GM23338 (cell line): ENCODE measurements around the gene ARMC9. TPM values are rescaled to one million over a fixed set of nuclear protein-coding genes. Genes with fewer than 3 reads are reported as not detected.

Experiments used
- ATAC-seq: fragments of 200-7000 bp; cut with Tn5 transposase; 3 replicates; pipeline ENCODE4 v1.9.1; 2020
- DNase-seq: peaks from one replicate; pipeline ENCODE4 v3.0.0-alpha.2; 2015; ENCODE audit warnings: low spot score
- H2AFZ ChIP-seq: fragments of 200-600 bp; sonication (generic); 2 replicates; pipeline ENCODE4 v1.8.0; 2016; ENCODE audit warnings: antibody characterized with exemption, mild to moderate bottlenecking, moderate library complexity
- H3F3A ChIP-seq: fragments of 200-600 bp; sonication (generic); replicated peaks from 2 replicates; pipeline ENCODE4 v1.8.0; 2017; ENCODE audit warnings: antibody characterized with exemption, mixed run types, low read depth
- H3K27ac ChIP-seq: fragments of 200-600 bp; sonication (generic); 2 replicates; pipeline ENCODE4 v1.6.1; 2016; ENCODE audit warnings: low read depth
- H3K27me3 ChIP-seq: fragments of 200-600 bp; sonication (generic); 2 replicates; pipeline ENCODE4 v1.8.0; 2016; ENCODE audit warnings: mild to moderate bottlenecking, mixed run types, moderate library complexity; ENCODE audit not compliant: insufficient read depth
- H3K36me3 ChIP-seq: fragments of 200-600 bp; sonication (generic); 2 replicates; pipeline ENCODE4 v1.8.0; 2016; ENCODE audit warnings: mild to moderate bottlenecking; ENCODE audit not compliant: insufficient read depth
- H3K4me1 ChIP-seq: fragments of 200-600 bp; sonication (generic); 2 replicates; pipeline ENCODE4 v1.8.0; 2016; ENCODE audit warnings: mild to moderate bottlenecking, moderate library complexity; ENCODE audit not compliant: insufficient read depth
- H3K4me2 ChIP-seq: fragments of 200-600 bp; sonication (generic); 2 replicates; pipeline ENCODE4 v1.7.1; 2017; ENCODE audit warnings: mixed run types
- H3K4me3 ChIP-seq: fragments of 200-600 bp; sonication (generic); 2 replicates; pipeline ENCODE4 v1.6.1; 2016; ENCODE audit warnings: mixed run types
- H3K79me2 ChIP-seq: fragments of 200-600 bp; sonication (generic); replicated peaks from 2 replicates; pipeline ENCODE4 v1.8.0; 2017; ENCODE audit warnings: mild to moderate bottlenecking; ENCODE audit not compliant: insufficient read depth
- H3K9me2 ChIP-seq: fragments of 200-600 bp; sonication (generic); 2 replicates; pipeline ENCODE4 v1.8.0; 2017; ENCODE audit not compliant: insufficient read depth
- H4K20me1 ChIP-seq: fragments of 200-600 bp; sonication (generic); replicated peaks from 2 replicates; pipeline ENCODE4 v1.8.0; 2017; ENCODE audit warnings: mild to moderate bottlenecking; ENCODE audit not compliant: insufficient read depth
- H3K27ac Mint-ChIP-seq: 2 replicates; pipeline ENCODE4 v1.8.0; 2020; ENCODE audit warnings: inconsistent platforms, mild to moderate bottlenecking, moderate library complexity, mixed read lengths
- H3K27me3 Mint-ChIP-seq: 3 replicates; pipeline ENCODE4 v1.8.0; 2022; ENCODE audit warnings: low read depth, mild to moderate bottlenecking, moderate library complexity, mixed read lengths, inconsistent platforms; ENCODE audit not compliant: insufficient read depth, poor library complexity
- H3K36me3 Mint-ChIP-seq: 3 replicates; pipeline ENCODE4 v1.8.0; 2021; ENCODE audit warnings: low read depth, mild to moderate bottlenecking, inconsistent platforms, moderate library complexity, mixed read lengths
- H3K4me1 Mint-ChIP-seq: 3 replicates; pipeline ENCODE4 v1.8.0; 2020; ENCODE audit warnings: mild to moderate bottlenecking, inconsistent platforms, mixed read lengths
- H3K4me3 Mint-ChIP-seq: 3 replicates; pipeline ENCODE4 v1.8.0; 2021; ENCODE audit warnings: moderate library complexity, mild to moderate bottlenecking, inconsistent platforms, mixed read lengths
- H3K9me3 Mint-ChIP-seq: 3 replicates; pipeline ENCODE4 v1.8.0; 2020; ENCODE audit warnings: moderate library complexity, mild to moderate bottlenecking, inconsistent platforms, mixed read lengths
- CREB1 ChIP-seq: fragments of 250-450 bp; sonication (Bioruptor Pico); IDR thresholded peaks from 2 replicates; pipeline ENCODE4 v1.5.0; 2020; ENCODE audit warnings: low read depth, mild to moderate bottlenecking, moderate library complexity
- CTCF ChIP-seq, 2 experiments: fragments of 200-600 bp in 1 of 2; sonication (generic) in 1 of 2; conservative IDR thresholded peaks; 2 replicates each; pipeline versions ENCODE4 v1.5.1 to v1.6.1; 2016 to 2017; ENCODE audit warnings: antibody characterized with exemption in 2 of 2, low read depth in 2 of 2, mild to moderate bottlenecking in 2 of 2, moderate library complexity in 1 of 2
- EZH2 ChIP-seq: fragments of 200-600 bp; sonication (generic); IDR thresholded peaks from one replicate; pipeline ENCODE4 v1.8.0; 2017; ENCODE audit warnings: antibody characterized with exemption, mild to moderate bottlenecking, low read depth; ENCODE audit not compliant: unreplicated experiment
- EZH2phosphoT487 ChIP-seq: fragments of 200-600 bp; sonication (generic); IDR thresholded peaks from one replicate; pipeline ENCODE4 v1.8.1; 2018; ENCODE audit warnings: antibody characterized with exemption; ENCODE audit not compliant: unreplicated experiment
- JUNB ChIP-seq: IDR thresholded peaks from one replicate; pipeline ENCODE4 v1.6.1; 2016; ENCODE audit warnings: antibody characterized with exemption; ENCODE audit not compliant: unreplicated experiment
- NANOG ChIP-seq: IDR thresholded peaks from 2 replicates; pipeline ENCODE4 v1.6.1; 2016; ENCODE audit warnings: antibody characterized with exemption, borderline replicate concordance
- POLR2AphosphoS5 ChIP-seq: IDR thresholded peaks from 2 replicates; pipeline ENCODE4 v1.6.1; 2016; ENCODE audit warnings: antibody characterized with exemption, low read depth
- STAT1 ChIP-seq: IDR thresholded peaks from one replicate; pipeline ENCODE4 v1.6.1; 2016; ENCODE audit warnings: antibody characterized with exemption; ENCODE audit not compliant: unreplicated experiment
- ZNF114 ChIP-seq: fragments of 250-450 bp; sonication (Bioruptor Pico); IDR thresholded peaks from 2 replicates; pipeline ENCODE4 v1.5.0; 2020; ENCODE audit warnings: mild to moderate bottlenecking, moderate library complexity
- polyA plus RNA-seq: library from polyadenylated mRNA; unstranded; fragments of >200 nt; fragmentation: Nextera tagmentation; extraction: Ambion mirVana; gene quantifications from 2 replicates; pipeline ENCODE4 v1.2.1, GENCODE V29; 2016
- total RNA-seq: library from RNA; depleted of rRNA; stranded (reverse); fragments of >200 nt; shearing (Covaris generic); gene quantifications from 2 replicates; pipeline ENCODE4 v1.2.3, GENCODE V29; 2014
- TF ChIP-seq, protein P1 (sequence below): IDR thresholded peaks from one replicate; pipeline ENCODE4 v1.6.1; 2018; ENCODE audit warnings: antibody characterized with exemption; ENCODE audit not compliant: unreplicated experiment
- TF ChIP-seq, protein P2 (sequence below): IDR thresholded peaks from 2 replicates; pipeline ENCODE4 v1.6.1; 2016; ENCODE audit warnings: antibody characterized with exemption
- TF ChIP-seq, protein P3 (sequence below): fragments of 250-450 bp; sonication (Bioruptor Pico); IDR thresholded peaks from 2 replicates; pipeline ENCODE4 v1.5.0; 2020; ENCODE audit warnings: mild to moderate bottlenecking, moderate library complexity

Gene ARMC9
- total and polyA plus RNA-seq, 2 experiments from 2014 or later, result 29.2 to 56.0 TPM

GRCh38 chr2:231188506-231189170, 9.8 kb upstream of the ARMC9 start (continued):
- TF ChIP-seq JUNB, result no peak
- TF ChIP-seq, protein P1, sequence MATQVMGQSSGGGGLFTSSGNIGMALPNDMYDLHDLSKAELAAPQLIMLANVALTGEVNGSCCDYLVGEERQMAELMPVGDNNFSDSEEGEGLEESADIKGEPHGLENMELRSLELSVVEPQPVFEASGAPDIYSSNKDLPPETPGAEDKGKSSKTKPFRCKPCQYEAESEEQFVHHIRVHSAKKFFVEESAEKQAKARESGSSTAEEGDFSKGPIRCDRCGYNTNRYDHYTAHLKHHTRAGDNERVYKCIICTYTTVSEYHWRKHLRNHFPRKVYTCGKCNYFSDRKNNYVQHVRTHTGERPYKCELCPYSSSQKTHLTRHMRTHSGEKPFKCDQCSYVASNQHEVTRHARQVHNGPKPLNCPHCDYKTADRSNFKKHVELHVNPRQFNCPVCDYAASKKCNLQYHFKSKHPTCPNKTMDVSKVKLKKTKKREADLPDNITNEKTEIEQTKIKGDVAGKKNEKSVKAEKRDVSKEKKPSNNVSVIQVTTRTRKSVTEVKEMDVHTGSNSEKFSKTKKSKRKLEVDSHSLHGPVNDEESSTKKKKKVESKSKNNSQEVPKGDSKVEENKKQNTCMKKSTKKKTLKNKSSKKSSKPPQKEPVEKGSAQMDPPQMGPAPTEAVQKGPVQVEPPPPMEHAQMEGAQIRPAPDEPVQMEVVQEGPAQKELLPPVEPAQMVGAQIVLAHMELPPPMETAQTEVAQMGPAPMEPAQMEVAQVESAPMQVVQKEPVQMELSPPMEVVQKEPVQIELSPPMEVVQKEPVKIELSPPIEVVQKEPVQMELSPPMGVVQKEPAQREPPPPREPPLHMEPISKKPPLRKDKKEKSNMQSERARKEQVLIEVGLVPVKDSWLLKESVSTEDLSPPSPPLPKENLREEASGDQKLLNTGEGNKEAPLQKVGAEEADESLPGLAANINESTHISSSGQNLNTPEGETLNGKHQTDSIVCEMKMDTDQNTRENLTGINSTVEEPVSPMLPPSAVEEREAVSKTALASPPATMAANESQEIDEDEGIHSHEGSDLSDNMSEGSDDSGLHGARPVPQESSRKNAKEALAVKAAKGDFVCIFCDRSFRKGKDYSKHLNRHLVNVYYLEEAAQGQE, result no peak
- TF ChIP-seq POLR2AphosphoS5, result no peak
- TF ChIP-seq EZH2phosphoT487, result no peak
- TF ChIP-seq CTCF (conservative IDR thresholded peaks at IDR 0.05; ENCODE audit: low read depth in 2 of 2), result no peak
- no peak for TF ChIP-seq ZNF114
- no peak for TF ChIP-seq EZH2

DNA sequence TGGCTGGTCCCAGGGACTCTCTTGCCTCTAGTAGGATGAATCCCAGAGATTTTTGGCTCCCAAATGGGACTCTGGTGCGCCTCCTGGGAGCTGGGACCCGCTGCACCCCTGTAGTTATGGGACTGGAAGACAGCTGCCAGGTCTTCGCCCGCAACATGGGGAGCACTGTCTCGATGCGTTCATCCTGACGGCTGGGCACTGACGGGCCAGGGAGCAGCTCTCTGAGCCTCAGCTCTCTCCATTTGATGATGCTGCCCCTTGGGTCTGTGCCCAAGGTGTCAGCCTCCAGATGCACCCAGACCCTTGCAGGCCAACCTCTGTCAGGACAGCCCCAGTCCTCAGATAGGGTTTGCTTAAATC, 9.3 kb upstream of the ARMC9 start:
- no peak for DNase-seq
- no peaks in the 10 kb centered on the region for H3K9me2 ChIP-seq
- H3K27me3 ChIP-seq, result no peaks in the 10 kb centered on the region
- peaks cover 24% of the 10 kb centered on the region for H3K4me1 ChIP-seq
- no peak for ATAC-seq
- no peaks in the 10 kb centered on the region for H3K9me3 Mint-ChIP-seq
- peaks cover 29% of the 10 kb centered on the region for H3K4me1 Mint-ChIP-seq
- peaks cover 18% of the 10 kb centered on the region for H3F3A ChIP-seq
- H3K79me2 ChIP-seq, result no peaks in the 10 kb centered on the region
- peaks cover 29% of the 10 kb centered on the region for H3K27me3 Mint-ChIP-seq
- H3K36me3 Mint-ChIP-seq, result no peaks in the 10 kb centered on the region
- no peak overlapping the region for H3K4me3 ChIP-seq
- H3K27ac Mint-ChIP-seq, result no peak overlapping the region
- no peaks in the 10 kb centered on the region for H4K20me1 ChIP-seq
- H3K27ac ChIP-seq, result no peak overlapping the region
- no peak overlapping the region for H3K4me3 Mint-ChIP-seq
- H2AFZ ChIP-seq, result peak overlapping the region; percentile 88
- no peak overlapping the region for H3K4me2 ChIP-seq
- H3K36me3 ChIP-seq, result no peaks in the 10 kb centered on the region
- TF ChIP-seq, protein P2, sequence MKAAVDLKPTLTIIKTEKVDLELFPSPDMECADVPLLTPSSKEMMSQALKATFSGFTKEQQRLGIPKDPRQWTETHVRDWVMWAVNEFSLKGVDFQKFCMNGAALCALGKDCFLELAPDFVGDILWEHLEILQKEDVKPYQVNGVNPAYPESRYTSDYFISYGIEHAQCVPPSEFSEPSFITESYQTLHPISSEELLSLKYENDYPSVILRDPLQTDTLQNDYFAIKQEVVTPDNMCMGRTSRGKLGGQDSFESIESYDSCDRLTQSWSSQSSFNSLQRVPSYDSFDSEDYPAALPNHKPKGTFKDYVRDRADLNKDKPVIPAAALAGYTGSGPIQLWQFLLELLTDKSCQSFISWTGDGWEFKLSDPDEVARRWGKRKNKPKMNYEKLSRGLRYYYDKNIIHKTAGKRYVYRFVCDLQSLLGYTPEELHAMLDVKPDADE, result no peak
- TF ChIP-seq STAT1 (no peak), EZH2 (no peak), ZNF114 (no peak), POLR2AphosphoS5 (no peak), NANOG (no peak), JUNB (no peak), EZH2phosphoT487 (no peak), CREB1 (CRISPR knock-in tag) (no peak)
- TF ChIP-seq, protein P3, sequence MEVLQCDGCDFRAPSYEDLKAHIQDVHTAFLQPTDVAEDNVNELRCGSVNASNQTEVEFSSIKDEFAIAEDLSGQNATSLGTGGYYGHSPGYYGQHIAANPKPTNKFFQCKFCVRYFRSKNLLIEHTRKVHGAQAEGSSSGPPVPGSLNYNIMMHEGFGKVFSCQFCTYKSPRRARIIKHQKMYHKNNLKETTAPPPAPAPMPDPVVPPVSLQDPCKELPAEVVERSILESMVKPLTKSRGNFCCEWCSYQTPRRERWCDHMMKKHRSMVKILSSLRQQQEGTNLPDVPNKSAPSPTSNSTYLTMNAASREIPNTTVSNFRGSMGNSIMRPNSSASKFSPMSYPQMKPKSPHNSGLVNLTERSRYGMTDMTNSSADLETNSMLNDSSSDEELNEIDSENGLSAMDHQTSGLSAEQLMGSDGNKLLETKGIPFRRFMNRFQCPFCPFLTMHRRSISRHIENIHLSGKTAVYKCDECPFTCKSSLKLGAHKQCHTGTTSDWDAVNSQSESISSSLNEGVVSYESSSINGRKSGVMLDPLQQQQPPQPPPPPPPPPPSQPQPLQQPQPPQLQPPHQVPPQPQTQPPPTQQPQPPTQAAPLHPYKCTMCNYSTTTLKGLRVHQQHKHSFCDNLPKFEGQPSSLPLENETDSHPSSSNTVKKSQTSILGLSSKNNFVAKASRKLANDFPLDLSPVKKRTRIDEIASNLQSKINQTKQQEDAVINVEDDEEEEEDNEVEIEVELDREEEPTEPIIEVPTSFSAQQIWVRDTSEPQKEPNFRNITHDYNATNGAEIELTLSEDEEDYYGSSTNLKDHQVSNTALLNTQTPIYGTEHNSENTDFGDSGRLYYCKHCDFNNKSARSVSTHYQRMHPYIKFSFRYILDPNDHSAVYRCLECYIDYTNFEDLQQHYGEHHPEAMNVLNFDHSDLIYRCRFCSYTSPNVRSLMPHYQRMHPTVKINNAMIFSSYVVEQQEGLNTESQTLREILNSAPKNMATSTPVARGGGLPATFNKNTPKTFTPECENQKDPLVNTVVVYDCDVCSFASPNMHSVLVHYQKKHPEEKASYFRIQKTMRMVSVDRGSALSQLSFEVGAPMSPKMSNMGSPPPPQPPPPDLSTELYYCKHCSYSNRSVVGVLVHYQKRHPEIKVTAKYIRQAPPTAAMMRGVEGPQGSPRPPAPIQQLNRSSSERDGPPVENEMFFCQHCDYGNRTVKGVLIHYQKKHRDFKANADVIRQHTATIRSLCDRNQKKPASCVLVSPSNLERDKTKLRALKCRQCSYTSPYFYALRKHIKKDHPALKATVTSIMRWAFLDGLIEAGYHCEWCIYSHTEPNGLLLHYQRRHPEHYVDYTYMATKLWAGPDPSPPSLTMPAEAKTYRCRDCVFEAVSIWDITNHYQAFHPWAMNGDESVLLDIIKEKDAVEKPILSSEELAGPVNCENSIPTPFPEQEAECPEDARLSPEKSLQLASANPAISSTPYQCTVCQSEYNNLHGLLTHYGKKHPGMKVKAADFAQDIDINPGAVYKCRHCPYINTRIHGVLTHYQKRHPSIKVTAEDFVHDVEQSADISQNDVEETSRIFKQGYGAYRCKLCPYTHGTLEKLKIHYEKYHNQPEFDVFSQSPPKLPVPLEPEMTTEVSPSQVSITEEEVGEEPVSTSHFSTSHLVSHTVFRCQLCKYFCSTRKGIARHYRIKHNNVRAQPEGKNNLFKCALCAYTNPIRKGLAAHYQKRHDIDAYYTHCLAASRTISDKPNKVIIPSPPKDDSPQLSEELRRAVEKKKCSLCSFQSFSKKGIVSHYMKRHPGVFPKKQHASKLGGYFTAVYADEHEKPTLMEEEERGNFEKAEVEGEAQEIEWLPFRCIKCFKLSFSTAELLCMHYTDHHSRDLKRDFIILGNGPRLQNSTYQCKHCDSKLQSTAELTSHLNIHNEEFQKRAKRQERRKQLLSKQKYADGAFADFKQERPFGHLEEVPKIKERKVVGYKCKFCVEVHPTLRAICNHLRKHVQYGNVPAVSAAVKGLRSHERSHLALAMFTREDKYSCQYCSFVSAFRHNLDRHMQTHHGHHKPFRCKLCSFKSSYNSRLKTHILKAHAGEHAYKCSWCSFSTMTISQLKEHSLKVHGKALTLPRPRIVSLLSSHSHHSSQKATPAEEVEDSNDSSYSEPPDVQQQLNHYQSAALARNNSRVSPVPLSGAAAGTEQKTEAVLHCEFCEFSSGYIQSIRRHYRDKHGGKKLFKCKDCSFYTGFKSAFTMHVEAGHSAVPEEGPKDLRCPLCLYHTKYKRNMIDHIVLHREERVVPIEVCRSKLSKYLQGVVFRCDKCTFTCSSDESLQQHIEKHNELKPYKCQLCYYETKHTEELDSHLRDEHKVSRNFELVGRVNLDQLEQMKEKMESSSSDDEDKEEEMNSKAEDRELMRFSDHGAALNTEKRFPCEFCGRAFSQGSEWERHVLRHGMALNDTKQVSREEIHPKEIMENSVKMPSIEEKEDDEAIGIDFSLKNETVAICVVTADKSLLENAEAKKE (CRISPR knock-in tag), result no peak
